Endothelial cell of umbilical vein (primary cell): Measurements from ENCODE around the gene TAAR9.

Experiments
- CTCF ChIP-seq, 2 donors: IDR thresholded peaks; 1 replicate in 1 of 2; 2 replicates in 1 of 2; pipeline ENCODE4 v1.5.1; 2011; ENCODE audit warnings: low read length in 2 of 2, mild to moderate bottlenecking in 2 of 2, moderate library complexity in 2 of 2, control low read depth in 1 of 2, inconsistent platforms in 1 of 2, low read depth in 1 of 2; ENCODE audit not compliant: insufficient read depth in 1 of 2; ENCODE audit errors: extremely low read depth in 1 of 2
- EZH2 ChIP-seq: IDR thresholded peaks from 2 replicates; pipeline ENCODE4 v1.6.1; 2012; ENCODE audit warnings: borderline replicate concordance, low read depth, mild to moderate bottlenecking, moderate library complexity, low read length, inconsistent platforms; ENCODE audit not compliant: severe bottlenecking
- GATA2 ChIP-seq: IDR thresholded peaks from 2 replicates; pipeline ENCODE4 v1.7.0; 2011; ENCODE audit warnings: low read depth, mild to moderate bottlenecking, moderate library complexity, mixed read lengths, low read length; ENCODE audit not compliant: insufficient read length, insufficient read depth
- JUN ChIP-seq: IDR thresholded peaks from 2 replicates; pipeline ENCODE4 v1.6.1; 2011; ENCODE audit warnings: borderline replicate concordance, low read depth; ENCODE audit not compliant: insufficient read length, insufficient read depth
- MAX ChIP-seq: IDR thresholded peaks from 2 replicates; pipeline ENCODE4 v1.6.1; 2011; ENCODE audit not compliant: insufficient read depth, insufficient read length
- MYC ChIP-seq: IDR thresholded peaks from one replicate; pipeline ENCODE4 v1.6.1; 2011; ENCODE audit warnings: mild to moderate bottlenecking, low read depth, low read length
- POLR2A ChIP-seq: IDR thresholded peaks from 2 replicates; pipeline ENCODE4 v1.6.1; 2012; ENCODE audit warnings: low read depth, mild to moderate bottlenecking, control low read depth, low read length
- POLR2AphosphoS5 ChIP-seq: IDR thresholded peaks from 2 replicates; pipeline ENCODE4 v1.6.1; 2012; ENCODE audit warnings: low read depth, mild to moderate bottlenecking, control low read depth, low read length, moderate library complexity; ENCODE audit not compliant: insufficient read depth

GRCh38 chr6:132491881-132492280 lies 46.2 kb upstream of the TAAR9 start:
- TF ChIP-seq CTCF (IDR thresholded peaks at IDR 0.05; ENCODE audit: extremely low read depth in 1 of 2, insufficient read depth in 1 of 2, low read depth in 1 of 2, low read length in 2 of 2), result no peak
- TF ChIP-seq POLR2AphosphoS5, result no peak
- TF ChIP-seq POLR2A, result no peak
- no peak for TF ChIP-seq MYC
- TF ChIP-seq JUN, result no peak
- TF ChIP-seq MAX, result no peak
- TF ChIP-seq EZH2, result no peak
- TF ChIP-seq GATA2, result no peak
